Mucosa of descending colon (tissue), 3 donors: ENCODE measurements around the gene RMI2. TPM values are rescaled to one million over a fixed set of nuclear protein-coding genes. Genes with fewer than 3 reads are reported as not detected.

Experiments used
- ATAC-seq: fragments of 200-7000 bp; cut with Tn5 transposase; one replicate; pipeline ENCODE4 v1.9.1; 2020; ENCODE audit warnings: mild to moderate bottlenecking, moderate library complexity
- DNase-seq, 3 donors: peaks; one replicate each; pipeline ENCODE4 v3.0.0-alpha.2; 2020
- H3K36me3 ChIP-seq: fragments of 200-600 bp; one replicate; pipeline ENCODE4 v1.8.0; 2021; ENCODE audit warnings: low read depth, mild to moderate bottlenecking
- H3K4me1 ChIP-seq: fragments of 200-600 bp; one replicate; pipeline ENCODE4 v1.8.0; 2021; ENCODE audit warnings: low read depth, mild to moderate bottlenecking
- H3K4me3 ChIP-seq: fragments of 200-600 bp; one replicate; pipeline ENCODE4 v1.8.0; 2021; ENCODE audit warnings: mild to moderate bottlenecking
- H3K9me3 ChIP-seq: fragments of 200-600 bp; one replicate; pipeline ENCODE4 v1.8.0; 2021; ENCODE audit warnings: mild to moderate bottlenecking
- intact Hi-C, 2 donors: fragments of 100-400 bp; cut with DNase I in 1 of 2; cut with micrococcal nuclease in 1 of 2; formaldehyde crosslinking; loops; one replicate each; pipeline versions ENCODE4 v1.11.0 to v1.11.1; 2022; cut with DNase I, micrococcal nuclease
- total RNA-seq, 3 donors: library from RNA; stranded (reverse); fragmentation: NEBNext Ultra II Directional in 2 of 3; extraction: Animal tissue kit (Norgen Biotek cat#: 25700) in 2 of 3; gene quantifications; one replicate each; pipeline versions ENCODE4 v1.2.1 to v1.2.4, GENCODE V29; 2021 to 2023
- TF ChIP-seq, protein P1 (sequence below): fragments of 200-600 bp; IDR thresholded peaks from one replicate; pipeline ENCODE4 v1.8.0; 2022; ENCODE audit warnings: antibody characterized with exemption, mild to moderate bottlenecking
- donor health status: DM: no; HTN: no; CAD: no; lungs with moderate emphysema.
- donor health status: DM: no; HTN: no; CAD: no.
- donor health status: DM: no; HTN: yes; CAD: no.

RMI2 gene
- total RNA-seq, 3 donors from 2014 or later = 2.1 to 12.1 (median 7.0) TPM

DNA sequence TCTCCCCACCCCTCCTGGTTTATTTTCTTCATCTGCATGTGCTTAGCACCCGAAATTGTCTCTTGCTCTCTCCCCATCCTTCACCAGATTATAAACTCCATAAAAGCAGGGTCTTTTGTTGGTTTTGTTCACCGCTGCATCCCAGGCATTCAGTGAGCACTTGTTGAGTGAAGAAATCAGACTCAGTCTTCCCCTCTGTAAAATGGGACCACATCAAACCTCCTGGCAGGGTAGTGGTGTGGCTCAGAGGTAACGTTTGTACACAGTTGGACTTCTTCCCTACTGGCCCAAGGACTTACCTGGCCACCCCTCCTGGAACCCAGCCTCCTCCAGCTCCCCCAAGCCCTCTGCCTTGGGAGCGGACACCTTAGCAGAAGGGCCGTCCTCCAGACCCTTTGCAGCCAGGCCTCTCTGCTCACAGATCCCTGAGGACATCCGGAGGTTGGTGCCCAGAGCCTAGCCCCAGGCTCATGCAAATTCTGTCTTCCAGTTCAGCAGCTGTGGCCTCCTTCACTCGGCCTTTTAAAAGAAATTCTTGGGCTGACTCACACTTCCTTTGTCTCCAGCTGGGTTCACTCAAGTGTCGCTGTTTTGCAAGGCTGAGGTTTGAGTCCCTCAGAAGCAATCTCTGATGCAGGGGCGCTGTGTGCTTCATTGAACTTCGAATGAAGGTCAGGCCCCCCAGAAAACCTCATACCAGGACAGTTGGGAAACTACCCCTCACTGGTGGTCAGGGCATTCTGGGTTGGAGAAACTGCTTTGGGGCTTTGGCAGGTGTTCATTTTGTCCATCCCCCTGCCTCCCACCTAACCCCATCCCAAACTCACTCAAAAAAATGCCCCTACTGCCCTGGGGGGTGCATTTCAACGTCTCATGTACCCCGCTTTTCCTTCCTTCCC, 16.8 kb upstream of the RMI2 start:
- TF ChIP-seq, protein P1, sequence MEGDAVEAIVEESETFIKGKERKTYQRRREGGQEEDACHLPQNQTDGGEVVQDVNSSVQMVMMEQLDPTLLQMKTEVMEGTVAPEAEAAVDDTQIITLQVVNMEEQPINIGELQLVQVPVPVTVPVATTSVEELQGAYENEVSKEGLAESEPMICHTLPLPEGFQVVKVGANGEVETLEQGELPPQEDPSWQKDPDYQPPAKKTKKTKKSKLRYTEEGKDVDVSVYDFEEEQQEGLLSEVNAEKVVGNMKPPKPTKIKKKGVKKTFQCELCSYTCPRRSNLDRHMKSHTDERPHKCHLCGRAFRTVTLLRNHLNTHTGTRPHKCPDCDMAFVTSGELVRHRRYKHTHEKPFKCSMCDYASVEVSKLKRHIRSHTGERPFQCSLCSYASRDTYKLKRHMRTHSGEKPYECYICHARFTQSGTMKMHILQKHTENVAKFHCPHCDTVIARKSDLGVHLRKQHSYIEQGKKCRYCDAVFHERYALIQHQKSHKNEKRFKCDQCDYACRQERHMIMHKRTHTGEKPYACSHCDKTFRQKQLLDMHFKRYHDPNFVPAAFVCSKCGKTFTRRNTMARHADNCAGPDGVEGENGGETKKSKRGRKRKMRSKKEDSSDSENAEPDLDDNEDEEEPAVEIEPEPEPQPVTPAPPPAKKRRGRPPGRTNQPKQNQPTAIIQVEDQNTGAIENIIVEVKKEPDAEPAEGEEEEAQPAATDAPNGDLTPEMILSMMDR = no peak
- Histone ChIP-seq H3K36me3 (no peaks in the 10 kb centered on the region), H3K4me3 (no peak overlapping the region), H3K4me1 (peaks cover 3% of the 10 kb centered on the region), H3K9me3 (no peaks in the 10 kb centered on the region)
- intact Hi-C loops = no loop called here
- DNase-seq = peak; percentile 45 to 80 (median 75)
- ATAC-seq = peak; percentile 81

DNA sequence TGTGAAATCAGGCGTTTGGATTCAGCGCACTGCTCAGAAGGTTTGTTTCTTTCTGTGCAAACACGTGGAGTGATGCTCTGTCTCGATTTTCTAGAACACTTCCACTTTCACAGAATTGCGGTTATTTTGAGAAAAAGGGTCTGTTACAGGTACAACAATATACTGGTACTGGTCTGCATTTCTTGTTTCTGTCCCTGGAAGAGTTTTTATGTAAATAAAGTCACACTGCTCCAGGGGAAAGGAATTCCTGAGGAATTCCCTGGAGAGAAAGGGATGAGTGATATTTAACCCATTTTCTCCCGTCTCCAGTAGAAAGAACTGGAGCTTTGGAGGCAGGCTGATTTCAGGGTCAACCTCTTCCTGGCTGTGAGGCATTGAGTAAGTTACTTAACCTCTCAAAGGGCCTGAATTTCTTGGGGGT, 16.2 kb upstream of the RMI2 start:
- DNase-seq = no peak
- peaks cover 3% of the 10 kb centered on the region for H3K4me1 ChIP-seq
- H3K9me3 ChIP-seq = no peaks in the 10 kb centered on the region
- H3K4me3 ChIP-seq = no peak overlapping the region
- peak; percentile 18 for ATAC-seq
- intact Hi-C loops = no loop called here
- H3K36me3 ChIP-seq = no peaks in the 10 kb centered on the region
- TF ChIP-seq, protein P1 = no peak

DNA sequence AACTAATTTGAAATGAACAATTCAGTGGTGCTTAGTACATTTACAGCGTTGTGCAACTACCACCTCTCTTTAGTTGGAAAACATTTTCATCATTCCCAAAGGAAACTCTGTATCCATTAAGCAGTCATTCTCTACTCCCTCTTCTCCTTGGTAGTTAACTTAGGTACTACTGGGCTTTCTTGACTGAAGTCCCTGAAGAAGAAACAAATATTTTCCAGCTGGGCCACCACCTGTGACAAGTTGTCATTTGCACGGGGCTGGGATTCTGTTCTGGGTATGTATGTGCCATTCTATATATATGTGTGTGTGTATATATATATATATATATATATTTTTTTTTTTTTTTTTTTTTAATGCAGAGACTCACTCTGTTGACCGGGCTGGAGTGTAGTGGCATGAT, 15.4 kb upstream of the RMI2 start:
- intact Hi-C loops = no loop called here
- H3K36me3 ChIP-seq = no peaks in the 10 kb centered on the region
- peaks cover 3% of the 10 kb centered on the region for H3K4me1 ChIP-seq
- TF ChIP-seq, protein P1 = no peak
- no peak for DNase-seq
- no peaks in the 10 kb centered on the region for H3K9me3 ChIP-seq
- no peak for ATAC-seq
- no peak overlapping the region for H3K4me3 ChIP-seq

DNA sequence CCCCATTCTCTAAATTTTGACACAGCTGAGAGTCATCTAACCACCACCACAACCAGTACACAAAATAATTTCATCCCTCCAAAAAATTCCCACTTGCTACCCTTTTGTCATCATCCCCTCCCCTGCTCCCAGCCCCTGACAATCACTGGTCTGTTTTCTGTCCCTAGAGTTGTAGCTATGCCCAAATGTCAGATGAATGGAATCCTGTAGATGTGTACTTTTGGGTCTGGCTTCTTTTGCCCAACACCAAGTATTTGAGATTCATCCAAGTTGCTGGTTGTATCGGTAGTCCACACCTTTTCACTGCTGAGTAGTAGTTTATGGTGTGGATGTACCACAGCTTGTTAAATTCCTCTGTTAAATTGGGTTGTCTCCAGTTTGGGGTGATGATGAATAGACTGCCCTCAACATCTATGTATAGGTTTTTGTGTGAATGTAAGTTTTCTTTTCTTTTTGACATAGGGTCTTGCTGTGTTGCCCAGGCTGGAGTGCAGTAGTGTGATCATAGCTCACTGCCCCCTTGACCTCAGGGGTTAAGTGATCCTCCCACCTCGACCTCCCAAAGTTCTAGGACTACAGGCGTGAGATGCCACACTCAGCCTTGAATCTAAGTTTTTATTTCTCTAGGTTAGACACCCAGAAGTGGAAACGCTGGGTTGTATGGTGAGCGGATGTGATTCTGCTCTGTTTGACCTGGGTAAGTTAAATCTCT, 14.6 kb upstream of the RMI2 start:
- TF ChIP-seq, protein P1 = no peak
- H3K36me3 ChIP-seq = no peaks in the 10 kb centered on the region
- H3K4me3 ChIP-seq = no peak overlapping the region
- intact Hi-C loops = no loop called here
- no peak for DNase-seq
- no peaks in the 10 kb centered on the region for H3K9me3 ChIP-seq
- peaks cover 3% of the 10 kb centered on the region for H3K4me1 ChIP-seq
- no peak for ATAC-seq

DNA sequence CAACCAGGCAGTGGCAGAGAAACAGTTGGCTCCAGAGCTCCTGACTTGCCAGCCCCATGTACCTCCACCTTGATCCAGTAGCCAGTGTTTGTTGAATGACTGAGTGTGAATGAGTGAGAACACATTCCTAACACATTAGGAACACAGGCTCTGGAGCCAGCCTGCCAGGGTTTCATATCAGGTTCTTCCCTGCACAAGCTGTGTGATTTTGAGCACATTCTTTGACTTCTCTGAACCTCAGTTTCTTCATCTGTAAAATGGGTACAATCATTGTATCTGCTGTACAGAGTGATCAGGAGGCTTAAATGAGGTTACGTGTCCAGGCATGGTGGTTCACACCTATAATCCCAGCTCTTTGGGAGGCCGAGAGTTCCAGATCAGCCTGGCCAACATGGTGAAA, 13.3 kb upstream of the RMI2 start:
- TF ChIP-seq, protein P1 = no peak
- no peak for ATAC-seq

More for the DNA sequence above, 13.3 kb upstream of the RMI2 start:
- no peaks in the 10 kb centered on the region for H3K9me3 ChIP-seq
- peaks cover 3% of the 10 kb centered on the region for H3K4me1 ChIP-seq
- no peaks in the 10 kb centered on the region for H3K36me3 ChIP-seq
- peak in 1 of 3 donors; percentile 8 for DNase-seq
- H3K4me3 ChIP-seq = no peak overlapping the region
- intact Hi-C loops = no loop called here
